Neural progenitor cell (in vitro differentiated cells): ENCODE results near the gene DSE. TPM values are rescaled to one million over a fixed set of nuclear protein-coding genes. Genes with fewer than 3 reads are reported as not detected.
A peak's percentile ranks its signal among the peaks of the same experiment; 100 is the strongest.

Experiments
- DNase-seq: peaks from one replicate; pipeline ENCODE4 v3.0.0-alpha.2; 2016; ENCODE audit warnings: low spot score
- H2AFZ ChIP-seq: fragments of 200-600 bp; sonication (generic); replicated peaks from 2 replicates; pipeline ENCODE4 v1.6.1; 2016; ENCODE audit warnings: antibody characterized with exemption
- H3F3A ChIP-seq: fragments of 200-600 bp; sonication (generic); 2 replicates; pipeline ENCODE4 v1.6.1; 2016; ENCODE audit warnings: antibody characterized with exemption, low read depth
- H3K27ac ChIP-seq: fragments of 200-600 bp; sonication (generic); 2 replicates; pipeline ENCODE4 v1.5.1; 2016; ENCODE audit warnings: mild to moderate bottlenecking
- H3K27me3 ChIP-seq: fragments of 200-600 bp; sonication (generic); 2 replicates; pipeline ENCODE4 v1.6.1; 2016; ENCODE audit warnings: mild to moderate bottlenecking, moderate library complexity
- H3K36me3 ChIP-seq: fragments of 200-600 bp; sonication (generic); 2 replicates; pipeline ENCODE4 v1.5.1; 2016
- H3K4me1 ChIP-seq: fragments of 200-600 bp; sonication (generic); 2 replicates; pipeline ENCODE4 v1.6.1; 2016; ENCODE audit warnings: mixed run types
- H3K4me2 ChIP-seq: fragments of 200-600 bp; sonication (generic); 2 replicates; pipeline ENCODE4 v1.6.1; 2016
- H3K4me3 ChIP-seq: fragments of 200-600 bp; sonication (generic); 2 replicates; pipeline ENCODE4 v1.5.1; 2016
- H3K79me2 ChIP-seq: fragments of 200-600 bp; sonication (generic); 2 replicates; pipeline ENCODE4 v1.6.1; 2016; ENCODE audit warnings: low read depth
- H3K9ac ChIP-seq: fragments of 200-600 bp; sonication (generic); 2 replicates; pipeline ENCODE4 v1.6.1; 2016
- H3K9me3 ChIP-seq: fragments of 200-600 bp; sonication (generic); 2 replicates; pipeline ENCODE4 v1.5.1; 2016; ENCODE audit warnings: low read depth
- H4K20me1 ChIP-seq: fragments of 200-600 bp; sonication (generic); 2 replicates; pipeline ENCODE4 v1.6.1; 2016; ENCODE audit warnings: low read depth
- H3K27ac Mint-ChIP-seq: 3 replicates; pipeline ENCODE4 v1.8.0; 2021; ENCODE audit warnings: mixed read lengths
- H3K27me3 Mint-ChIP-seq: 2 replicates; pipeline ENCODE4 v1.8.0; 2022; ENCODE audit warnings: low read depth, mild to moderate bottlenecking, inconsistent platforms, moderate library complexity, mixed read lengths; ENCODE audit not compliant: insufficient read depth
- H3K36me3 Mint-ChIP-seq: 3 replicates; pipeline ENCODE4 v1.8.0; 2021; ENCODE audit warnings: mixed read lengths
- H3K4me1 Mint-ChIP-seq: 3 replicates; pipeline ENCODE4 v1.8.0; 2021; ENCODE audit warnings: mixed read lengths
- H3K4me3 Mint-ChIP-seq: 3 replicates; pipeline ENCODE4 v1.8.0; 2021; ENCODE audit warnings: mild to moderate bottlenecking, moderate library complexity, mixed read lengths
- H3K9me3 Mint-ChIP-seq: 3 replicates; pipeline ENCODE4 v1.8.0; 2020; ENCODE audit warnings: mixed read lengths
- EZH2 ChIP-seq: fragments of 200-600 bp; sonication (generic); IDR thresholded peaks from 2 replicates; pipeline ENCODE4 v1.6.1; 2017; ENCODE audit warnings: antibody characterized with exemption, mild to moderate bottlenecking, moderate library complexity
- EZH2phosphoT487 ChIP-seq: fragments of 200-600 bp; sonication (generic); IDR thresholded peaks from 2 replicates; pipeline ENCODE4 v1.6.1; 2017; ENCODE audit warnings: antibody characterized with exemption
- total RNA-seq: library from RNA; depleted of rRNA; stranded (reverse); fragments of >200 nt; gene quantifications from 2 replicates; pipeline ENCODE4 v1.2.3, GENCODE V29; 2015; ENCODE audit warnings: low replicate concordance
- TF ChIP-seq, protein P1 (sequence below): fragments of 200-600 bp; sonication (generic); IDR thresholded peaks from 2 replicates; pipeline ENCODE4 v1.5.1; 2017; ENCODE audit warnings: antibody characterized with exemption, mild to moderate bottlenecking

Gene DSE
- total RNA-seq, 1 donor from 2014 or later: 43.7 TPM

DNA sequence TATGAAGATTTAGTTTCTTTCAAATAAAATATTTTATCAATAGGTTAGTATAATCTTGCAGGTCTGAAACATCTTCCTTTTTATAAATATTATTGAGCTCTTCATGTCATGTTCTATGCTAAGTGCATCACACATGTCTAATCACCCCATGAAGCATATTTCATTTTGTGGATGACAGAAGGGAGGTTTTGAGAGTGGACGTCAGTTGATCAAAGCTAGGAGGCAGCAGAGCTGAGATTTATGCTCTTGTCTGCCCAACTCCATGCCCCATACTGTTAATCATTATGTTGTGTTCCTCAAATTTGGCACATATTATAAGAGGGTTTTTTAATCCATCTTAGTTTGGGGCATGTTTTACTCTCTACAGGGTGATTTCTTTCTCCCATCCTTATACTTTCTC is 22.7 kb downstream of the DSE start:
- Histone ChIP-seq H3K27ac (no peak overlapping the region), H2AFZ (no peak overlapping the region), H3K79me2 (no peaks in the 10 kb centered on the region), H3K4me1 (peaks cover 10% of the 10 kb centered on the region), H3K4me2 (no peak overlapping the region), H3K27me3 (no peaks in the 10 kb centered on the region), H3K36me3 (no peaks in the 10 kb centered on the region), H3F3A (no peaks in the 10 kb centered on the region), H3K9me3 (no peaks in the 10 kb centered on the region), H3K4me3 (no peak overlapping the region), H4K20me1 (no peaks in the 10 kb centered on the region), H3K9ac (no peak overlapping the region)
- H3K27ac Mint-ChIP-seq: no peak overlapping the region
- peaks cover 23% of the 10 kb centered on the region for H3K4me1 Mint-ChIP-seq
- peaks cover 5% of the 10 kb centered on the region for H3K9me3 Mint-ChIP-seq
- no peak overlapping the region for H3K4me3 Mint-ChIP-seq
- no peak for DNase-seq
- TF ChIP-seq EZH2phosphoT487 (no peak), EZH2 (no peak)
- TF ChIP-seq, protein P1, sequence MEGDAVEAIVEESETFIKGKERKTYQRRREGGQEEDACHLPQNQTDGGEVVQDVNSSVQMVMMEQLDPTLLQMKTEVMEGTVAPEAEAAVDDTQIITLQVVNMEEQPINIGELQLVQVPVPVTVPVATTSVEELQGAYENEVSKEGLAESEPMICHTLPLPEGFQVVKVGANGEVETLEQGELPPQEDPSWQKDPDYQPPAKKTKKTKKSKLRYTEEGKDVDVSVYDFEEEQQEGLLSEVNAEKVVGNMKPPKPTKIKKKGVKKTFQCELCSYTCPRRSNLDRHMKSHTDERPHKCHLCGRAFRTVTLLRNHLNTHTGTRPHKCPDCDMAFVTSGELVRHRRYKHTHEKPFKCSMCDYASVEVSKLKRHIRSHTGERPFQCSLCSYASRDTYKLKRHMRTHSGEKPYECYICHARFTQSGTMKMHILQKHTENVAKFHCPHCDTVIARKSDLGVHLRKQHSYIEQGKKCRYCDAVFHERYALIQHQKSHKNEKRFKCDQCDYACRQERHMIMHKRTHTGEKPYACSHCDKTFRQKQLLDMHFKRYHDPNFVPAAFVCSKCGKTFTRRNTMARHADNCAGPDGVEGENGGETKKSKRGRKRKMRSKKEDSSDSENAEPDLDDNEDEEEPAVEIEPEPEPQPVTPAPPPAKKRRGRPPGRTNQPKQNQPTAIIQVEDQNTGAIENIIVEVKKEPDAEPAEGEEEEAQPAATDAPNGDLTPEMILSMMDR: no peak
- peaks cover 2% of the 10 kb centered on the region for H3K27me3 Mint-ChIP-seq
- peaks cover 5% of the 10 kb centered on the region for H3K36me3 Mint-ChIP-seq

DNA sequence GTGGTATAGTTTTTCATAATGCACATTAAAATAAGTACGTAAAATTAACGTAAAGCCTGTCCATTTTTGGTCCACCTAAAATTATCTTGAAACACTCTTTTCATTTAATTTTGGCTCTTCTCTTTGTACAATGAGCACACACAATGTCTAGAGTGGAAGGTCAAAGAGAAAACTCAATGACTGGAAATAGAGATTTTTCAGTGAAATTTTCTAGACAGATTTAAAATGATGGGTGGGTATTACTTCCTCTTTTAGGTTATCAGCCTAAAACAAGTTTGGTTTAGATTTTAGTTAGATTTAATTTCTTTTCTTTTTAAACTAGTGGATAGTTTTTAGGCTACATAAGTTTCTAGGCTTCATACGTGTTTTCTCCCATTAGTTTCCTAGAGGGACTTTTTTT is 24.9 kb downstream of the DSE start:
- no peak overlapping the region for H3K4me3 ChIP-seq
- H4K20me1 ChIP-seq: no peaks in the 10 kb centered on the region
- H3K9ac ChIP-seq: no peak overlapping the region
- H3K4me1 Mint-ChIP-seq: peaks cover 26% of the 10 kb centered on the region
- no peaks in the 10 kb centered on the region for H3F3A ChIP-seq
- H3K4me1 ChIP-seq: peaks cover 10% of the 10 kb centered on the region
- H3K36me3 Mint-ChIP-seq: peaks cover 14% of the 10 kb centered on the region
- peaks cover 2% of the 10 kb centered on the region for H3K27me3 Mint-ChIP-seq
- no peak overlapping the region for H3K4me2 ChIP-seq
- no peak for TF ChIP-seq EZH2
- TF ChIP-seq, protein P1: no peak
- TF ChIP-seq EZH2phosphoT487: no peak
- H3K27ac ChIP-seq: no peak overlapping the region
- H3K27ac Mint-ChIP-seq: peak overlapping the region; percentile 50
- H3K9me3 ChIP-seq: no peaks in the 10 kb centered on the region
- no peaks in the 10 kb centered on the region for H3K27me3 ChIP-seq
- H3K4me3 Mint-ChIP-seq: no peak overlapping the region
- no peaks in the 10 kb centered on the region for H3K79me2 ChIP-seq
- no peaks in the 10 kb centered on the region for H3K36me3 ChIP-seq
- no peak overlapping the region for H2AFZ ChIP-seq
- DNase-seq: no peak
- H3K9me3 Mint-ChIP-seq: peaks cover 5% of the 10 kb centered on the region

- peaks cover 2% of the 10 kb centered on the region for H3K27me3 Mint-ChIP-seq
- peaks cover 26% of the 10 kb centered on the region for H3K4me1 Mint-ChIP-seq
- no peak overlapping the region for H3K27ac ChIP-seq
- TF ChIP-seq, protein P1: no peak
- no peak for TF ChIP-seq EZH2phosphoT487
- no peak for TF ChIP-seq EZH2
- H3K36me3 Mint-ChIP-seq: peaks cover 14% of the 10 kb centered on the region
- H3K4me2 ChIP-seq: no peak overlapping the region
- H3K9ac ChIP-seq: no peak overlapping the region
- no peak overlapping the region for H3K27ac Mint-ChIP-seq
- no peak overlapping the region for H2AFZ ChIP-seq
- no peaks in the 10 kb centered on the region for H3K79me2 ChIP-seq
- H4K20me1 ChIP-seq: no peaks in the 10 kb centered on the region
- H3F3A ChIP-seq: no peaks in the 10 kb centered on the region
- no peaks in the 10 kb centered on the region for H3K27me3 ChIP-seq
- H3K36me3 ChIP-seq: no peaks in the 10 kb centered on the region
- H3K4me3 Mint-ChIP-seq: no peak overlapping the region
- H3K9me3 Mint-ChIP-seq: peaks cover 5% of the 10 kb centered on the region
- no peak for DNase-seq
- H3K4me3 ChIP-seq: no peak overlapping the region
- no peaks in the 10 kb centered on the region for H3K9me3 ChIP-seq
- H3K4me1 ChIP-seq: peaks cover 10% of the 10 kb centered on the region
These were observed 25.7 kb downstream of the DSE start for GRCh38 chr6:116396441-116396840.
